Tibial nerve (tissue), 4 donors: ENCODE data around the gene COL4A2.

ENCODE experiments used
- CTCF ChIP-seq, 5 experiments: fragments of 200-600 bp in 3 of 5; fragments of 450-650 bp in 2 of 5; sonication (generic) in 3 of 5; IDR thresholded peaks; one replicate each; pipeline ENCODE4 v1.5.1; 2016 to 2019; ENCODE audit warnings: antibody characterized with exemption in 5 of 5, mild to moderate bottlenecking in 3 of 5, moderate library complexity in 2 of 5
- EP300 ChIP-seq, 2 donors: sonication (generic); formaldehyde crosslinking; IDR thresholded peaks; one replicate each; pipeline ENCODE4 v1.6.1; 2017; ENCODE audit warnings: antibody characterized with exemption in 2 of 2, mild to moderate bottlenecking in 1 of 2
- POLR2A ChIP-seq, 2 donors: fragments of 450-650 bp; IDR thresholded peaks; one replicate each; pipeline ENCODE4 v1.6.1; 2017; ENCODE audit warnings: antibody characterized with exemption in 2 of 2, mild to moderate bottlenecking in 2 of 2, moderate library complexity in 2 of 2

- TF ChIP-seq CTCF (IDR thresholded peaks at IDR 0.05) (no peak), POLR2A (IDR thresholded peaks at IDR 0.05) (no peak), EP300 (IDR thresholded peaks at IDR 0.05) (peak; percentile 85 to 90)
Observed at GRCh38 chr13:110528371-110528770, 221.3 kb downstream of the COL4A2 start.
